Calu3 (cell line): ENCODE results near the gene FAM131B. TPM values are rescaled to one million over a fixed set of nuclear protein-coding genes. Genes with fewer than 3 reads are reported as not detected.

ENCODE experiments used
- BruUV-seq: library from RNA; stranded (reverse); fragments of 400-500 nt; replicated peaks from 2 replicates; lab custom pipeline; 2021; lab: Mats Ljungman, UMichigan
- CTCF ChIA-PET: fragments of 300-600 bp; sonication (Branson Sonifier 250); formaldehyde crosslinking; loops from one replicate; lab custom pipeline; 2022; ENCODE audit warnings: antibody characterized with exemption; lab: Charles Lee
- DNase-seq: peaks from one replicate; pipeline ENCODE4 v3.0.0; 2022
- H3K27ac Mint-ChIP-seq: one replicate; pipeline ENCODE4 v1.8.0; 2022; ENCODE audit warnings: mixed read lengths; ENCODE audit not compliant: unreplicated experiment
- H3K27me3 Mint-ChIP-seq: one replicate; pipeline ENCODE4 v1.8.0; 2022; ENCODE audit warnings: mixed read lengths; ENCODE audit not compliant: unreplicated experiment
- H3K36me3 Mint-ChIP-seq: one replicate; pipeline ENCODE4 v1.8.0; 2022; ENCODE audit warnings: mild to moderate bottlenecking, moderate library complexity, mixed read lengths; ENCODE audit not compliant: insufficient read depth, unreplicated experiment
- H3K4me1 Mint-ChIP-seq: one replicate; pipeline ENCODE4 v1.8.0; 2022; ENCODE audit warnings: mild to moderate bottlenecking, low read depth, mixed read lengths; ENCODE audit not compliant: unreplicated experiment
- H3K4me3 Mint-ChIP-seq: one replicate; pipeline ENCODE4 v1.8.0; 2022; ENCODE audit warnings: mild to moderate bottlenecking, low read depth, moderate library complexity, mixed read lengths; ENCODE audit not compliant: unreplicated experiment
- H3K9me3 Mint-ChIP-seq: one replicate; pipeline ENCODE4 v1.8.0; 2022; ENCODE audit warnings: low read depth, mixed read lengths; ENCODE audit not compliant: unreplicated experiment
- CTCF ChIP-seq: fragments of 200-600 bp; IDR thresholded peaks from one replicate; pipeline ENCODE4 v1.8.0; 2022; ENCODE audit warnings: antibody characterized with exemption; ENCODE audit not compliant: unreplicated experiment
- intact Hi-C: fragments of 100-400 bp; cut with micrococcal nuclease; formaldehyde crosslinking; loops from one replicate; pipeline ENCODE4 v1.10.0; 2022; ENCODE audit not compliant: unreplicated experiment
- microRNA-seq: library from miRNA; unstranded; fragments of <30 nt; microRNA quantifications from one replicate; pipeline ENCODE4 v1.2.0, GENCODE V29; 2022
- total RNA-seq: library from RNA; stranded (reverse); gene quantifications from 2 replicates; pipeline ENCODE4 v1.2.3, GENCODE V29; 2022

The FAM131B gene
- total RNA-seq, 1 experiment from 2014 or later, result 0.19 TPM

DNA sequence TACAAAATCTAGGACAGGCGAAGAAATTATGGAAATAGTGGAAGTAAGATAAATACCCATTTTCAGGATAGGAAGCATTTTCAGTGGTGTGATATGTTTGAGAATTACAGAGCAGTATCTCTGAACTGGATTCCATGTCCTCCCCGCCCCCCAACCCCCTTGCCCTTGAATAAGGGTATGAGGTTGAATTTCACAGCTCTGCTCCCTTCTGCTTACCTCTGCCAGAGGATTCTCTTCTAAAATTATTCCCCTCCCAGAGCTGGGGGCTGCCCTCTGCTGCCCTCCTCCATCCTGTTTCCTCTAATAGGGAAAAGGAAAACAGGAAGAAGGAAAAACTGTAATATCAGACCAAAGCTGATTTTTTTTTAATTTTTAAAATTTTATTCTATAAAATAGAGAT is 53.9 kb downstream of the FAM131B start:
- no peak overlapping the region for H3K4me3 Mint-ChIP-seq

GRCh38 chr7:143305423-143306070 is 57.0 kb downstream of the FAM131B start:
- BruUV-seq, result no TSS peak
- intact Hi-C loops, result loop anchor here (1.0 kb wide), 1 partner anchor 65 kb away; no protein-coding TSS in a partner anchor
- Mint-ChIP-seq H3K27me3 (no peaks in the 10 kb centered on the region), H3K4me3 (no peak overlapping the region), H3K4me1 (peaks cover 10% of the 10 kb centered on the region), H3K36me3 (peaks cover 57% of the 10 kb centered on the region), H3K9me3 (no peaks in the 10 kb centered on the region), H3K27ac (no peak overlapping the region)
- CTCF ChIA-PET, result interaction anchor here (1.4 kb wide), 1 partner anchor 65 kb away, joined by 16 read pairs; no protein-coding TSS in a partner anchor
- DNase-seq, result peak; percentile 80
- peak; percentile 77 for TF ChIP-seq CTCF

More for the DNA sequence above, 53.9 kb downstream of the FAM131B start:
- Mint-ChIP-seq H3K27ac (no peak overlapping the region), H3K36me3 (peaks cover 44% of the 10 kb centered on the region), H3K27me3 (no peaks in the 10 kb centered on the region), H3K4me1 (peaks cover 10% of the 10 kb centered on the region), H3K9me3 (no peaks in the 10 kb centered on the region)
- BruUV-seq, result no TSS peak
- intact Hi-C loops, result no loop called here
- no peak for DNase-seq
- CTCF ChIA-PET, result interaction anchor here (0.7 to 1.0 kb wide), 2 partner anchors 9 to 12 kb away, joined by 3 to 4 read pairs; no protein-coding TSS in a partner anchor
- TF ChIP-seq CTCF, result no peak

GRCh38 chr7:143304938-143305337 is 57.6 kb downstream of the FAM131B start:
- CTCF ChIA-PET, result interaction anchor here (1.4 kb wide), 1 partner anchor 65 kb away, joined by 16 read pairs; no protein-coding TSS in a partner anchor
- Mint-ChIP-seq H3K4me3 (no peak overlapping the region), H3K9me3 (no peaks in the 10 kb centered on the region), H3K36me3 (peaks cover 63% of the 10 kb centered on the region), H3K27me3 (no peaks in the 10 kb centered on the region), H3K27ac (no peak overlapping the region), H3K4me1 (peaks cover 10% of the 10 kb centered on the region)
- no TSS peak for BruUV-seq
- intact Hi-C loops, result loop anchor here (1.0 kb wide), 1 partner anchor 65 kb away; no protein-coding TSS in a partner anchor
- DNase-seq, result no peak
- TF ChIP-seq CTCF, result no peak

- no peak for TF ChIP-seq CTCF
- peaks cover 66% of the 10 kb centered on the region for H3K36me3 Mint-ChIP-seq
- intact Hi-C loops, result no loop called here
Measured at GRCh38 chr7:143303733-143304132, 58.8 kb downstream of the FAM131B start.

More at GRCh38 chr7:143303733-143304132, 58.8 kb downstream of the FAM131B start:
- no peak overlapping the region for H3K4me3 Mint-ChIP-seq
- H3K27ac Mint-ChIP-seq, result no peak overlapping the region
- no peaks in the 10 kb centered on the region for H3K27me3 Mint-ChIP-seq
- peaks cover 10% of the 10 kb centered on the region for H3K4me1 Mint-ChIP-seq
- H3K9me3 Mint-ChIP-seq, result no peaks in the 10 kb centered on the region
- CTCF ChIA-PET, result interaction anchor here (0.6 kb wide), 1 partner anchor 46 kb away, joined by 4 read pairs; no protein-coding TSS in a partner anchor
- BruUV-seq, result no TSS peak
- DNase-seq, result no peak

Small RNA genes within 50 kb of the gene (microRNA-seq; reads per million reads assigned to microRNA genes)
- 1.4 reads per million for gene MIR6892

Other genes starting within 250 kb of the FAM131B start
- not detected in 2 replicates for gene PIP, start 230.6 kb downstream of the FAM131B start, total RNA-seq
- gene TAS2R39, start 179.3 kb downstream of the FAM131B start, total RNA-seq, result not detected in 2 replicates
- not detected in 2 replicates for gene TAS2R40, start 140.7 kb downstream of the FAM131B start, total RNA-seq
- 109 and 116 TPM in 2 replicates for gene GSTK1, start 99.3 kb downstream of the FAM131B start, total RNA-seq
- gene TMEM139, start 77.8 kb downstream of the FAM131B start, total RNA-seq, result 48.4 and 49.3 TPM in 2 replicates
- 51.3 and 53.8 TPM in 2 replicates for gene CASP2, start 74.4 kb downstream of the FAM131B start, total RNA-seq
- 0.34 and 0.61 TPM in 2 replicates for gene CLCN1, start 46.6 kb downstream of the FAM131B start, total RNA-seq
- 114 and 119 TPM in 2 replicates for gene ZYX, start 18.6 kb upstream of the FAM131B start, total RNA-seq
- gene EPHA1, start 46.1 kb upstream of the FAM131B start, total RNA-seq, result 21.6 and 23.6 TPM in 2 replicates
- not detected in 2 replicates for gene TAS2R60, start 80.7 kb upstream of the FAM131B start, total RNA-seq
- gene TAS2R41, start 115.2 kb upstream of the FAM131B start, total RNA-seq, result not detected in 2 replicates
- gene CTAGE15, start 209.1 kb upstream of the FAM131B start, total RNA-seq, result 2.3 and 3.6 TPM in 2 replicates